ENCODE measurements around the gene NMNAT3.

DNA sequence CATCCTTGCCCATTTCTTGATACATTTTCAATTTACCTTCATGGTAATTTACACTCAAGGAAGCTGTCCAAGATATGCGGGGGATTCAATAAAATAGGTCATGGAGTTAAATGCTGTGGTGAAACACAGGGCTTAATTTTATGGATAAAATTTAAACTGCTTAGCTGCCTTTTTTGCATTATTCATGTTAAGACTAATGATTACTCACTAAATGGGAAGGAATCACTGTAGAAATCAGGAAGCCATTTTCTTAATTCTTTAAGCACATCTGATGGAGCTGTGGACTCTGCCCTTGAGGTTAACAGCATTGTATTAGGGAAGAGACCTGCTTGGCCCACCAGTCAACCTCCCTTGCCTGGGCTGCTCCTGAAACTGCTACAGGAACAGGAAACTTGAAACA lies 75.8 kb downstream of the NMNAT3 start:
- TF ChIP-seq, protein P1, sequence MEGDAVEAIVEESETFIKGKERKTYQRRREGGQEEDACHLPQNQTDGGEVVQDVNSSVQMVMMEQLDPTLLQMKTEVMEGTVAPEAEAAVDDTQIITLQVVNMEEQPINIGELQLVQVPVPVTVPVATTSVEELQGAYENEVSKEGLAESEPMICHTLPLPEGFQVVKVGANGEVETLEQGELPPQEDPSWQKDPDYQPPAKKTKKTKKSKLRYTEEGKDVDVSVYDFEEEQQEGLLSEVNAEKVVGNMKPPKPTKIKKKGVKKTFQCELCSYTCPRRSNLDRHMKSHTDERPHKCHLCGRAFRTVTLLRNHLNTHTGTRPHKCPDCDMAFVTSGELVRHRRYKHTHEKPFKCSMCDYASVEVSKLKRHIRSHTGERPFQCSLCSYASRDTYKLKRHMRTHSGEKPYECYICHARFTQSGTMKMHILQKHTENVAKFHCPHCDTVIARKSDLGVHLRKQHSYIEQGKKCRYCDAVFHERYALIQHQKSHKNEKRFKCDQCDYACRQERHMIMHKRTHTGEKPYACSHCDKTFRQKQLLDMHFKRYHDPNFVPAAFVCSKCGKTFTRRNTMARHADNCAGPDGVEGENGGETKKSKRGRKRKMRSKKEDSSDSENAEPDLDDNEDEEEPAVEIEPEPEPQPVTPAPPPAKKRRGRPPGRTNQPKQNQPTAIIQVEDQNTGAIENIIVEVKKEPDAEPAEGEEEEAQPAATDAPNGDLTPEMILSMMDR (conservative IDR thresholded peaks at IDR 0.05; ENCODE audit: low read depth, low read length) = no peak
- TF ChIP-seq EZH2 (IDR thresholded peaks at IDR 0.05; ENCODE audit: low read length, unreplicated experiment) (no peak), EZH2phosphoT487 (IDR thresholded peaks at IDR 0.05; ENCODE audit: borderline replicate concordance, low read length) (no peak)
